Astrocyte (in vitro differentiated cells and primary cell): ENCODE results near the gene HTR4. TPM values are rescaled to one million over a fixed set of nuclear protein-coding genes. Genes with fewer than 3 reads are reported as not detected.

Source experiments
- DNase-seq: peaks from one replicate; pipeline ENCODE4 v3.0.0-alpha.2; 2010; ENCODE audit warnings: low read depth
- FAIRE-seq: peaks from 2 replicates; lab custom pipeline; 2011; peaks lifted over from hg19 to GRCh38; lab: Jason Lieb, UNC
- H2AFZ ChIP-seq: 2 replicates; pipeline ENCODE4 v1.6.0; 2012; ENCODE audit warnings: low read depth, low read length, inconsistent platforms
- H3K27ac ChIP-seq: 2 replicates; pipeline ENCODE4 v1.5.1; 2011; ENCODE audit warnings: low read depth, low read length, inconsistent platforms
- H3K27me3 ChIP-seq: 2 replicates; pipeline ENCODE4 v1.6.0; 2011; ENCODE audit warnings: low read length, inconsistent platforms; ENCODE audit not compliant: insufficient read depth
- H3K36me3 ChIP-seq: 2 replicates; pipeline ENCODE4 v1.5.1; 2011; ENCODE audit warnings: low read length, inconsistent platforms; ENCODE audit not compliant: insufficient read depth
- H3K4me1 ChIP-seq: 2 replicates; pipeline ENCODE4 v1.5.1; 2011; ENCODE audit warnings: low read length, inconsistent platforms; ENCODE audit not compliant: insufficient read depth
- H3K4me2 ChIP-seq: 2 replicates; pipeline ENCODE4 v1.6.0; 2012; ENCODE audit warnings: low read length, inconsistent platforms
- H3K4me3 ChIP-seq: 2 replicates; pipeline ENCODE4 v1.5.1; 2011; ENCODE audit warnings: low read depth, mild to moderate bottlenecking, low read length, inconsistent platforms; ENCODE audit not compliant: insufficient read depth
- H3K79me2 ChIP-seq: 2 replicates; pipeline ENCODE4 v1.6.0; 2012; ENCODE audit warnings: mild to moderate bottlenecking, low read length, inconsistent platforms; ENCODE audit not compliant: insufficient read depth
- H3K9ac ChIP-seq: 2 replicates; pipeline ENCODE4 v1.6.0; 2012; ENCODE audit warnings: mild to moderate bottlenecking, low read length, inconsistent platforms
- H3K9me3 ChIP-seq: 2 replicates; pipeline ENCODE4 v1.5.1; 2012; ENCODE audit warnings: low read depth, mild to moderate bottlenecking, low read length, inconsistent platforms; ENCODE audit not compliant: insufficient read depth
- H4K20me1 ChIP-seq: 2 replicates; pipeline ENCODE4 v1.6.0; 2012; ENCODE audit warnings: low read length, inconsistent platforms; ENCODE audit not compliant: insufficient read depth
- H3K27ac Mint-ChIP-seq: one replicate; pipeline ENCODE4 v1.8.0; 2021; ENCODE audit warnings: mild to moderate bottlenecking, mixed read lengths; ENCODE audit not compliant: unreplicated experiment
- H3K27me3 Mint-ChIP-seq: one replicate; pipeline ENCODE4 v1.8.0; 2021; ENCODE audit warnings: low read depth, mixed read lengths; ENCODE audit not compliant: unreplicated experiment
- H3K36me3 Mint-ChIP-seq: one replicate; pipeline ENCODE4 v1.8.0; 2021; ENCODE audit warnings: low read depth, mixed read lengths; ENCODE audit not compliant: unreplicated experiment
- H3K4me1 Mint-ChIP-seq: one replicate; pipeline ENCODE4 v1.8.0; 2021; ENCODE audit warnings: low read depth, mixed read lengths; ENCODE audit not compliant: unreplicated experiment
- H3K4me3 Mint-ChIP-seq: one replicate; pipeline ENCODE4 v1.8.0; 2021; ENCODE audit warnings: mild to moderate bottlenecking, moderate library complexity, mixed read lengths; ENCODE audit not compliant: unreplicated experiment
- H3K9me3 Mint-ChIP-seq: one replicate; pipeline ENCODE4 v1.8.0; 2021; ENCODE audit warnings: mild to moderate bottlenecking, mixed read lengths; ENCODE audit not compliant: unreplicated experiment
- CTCF ChIP-seq: IDR thresholded peaks from 2 replicates; pipeline ENCODE4 v1.5.1; 2011; ENCODE audit warnings: low read depth, mild to moderate bottlenecking, inconsistent platforms, low read length, moderate library complexity; ENCODE audit not compliant: insufficient read depth
- EZH2 ChIP-seq: IDR thresholded peaks from 2 replicates; pipeline ENCODE4 v1.6.1; 2012; ENCODE audit warnings: mild to moderate bottlenecking, low read length, inconsistent platforms; ENCODE audit not compliant: insufficient read depth
- total RNA-seq: library from RNA; stranded (reverse); gene quantifications from 2 replicates; pipeline ENCODE4 v1.2.1, GENCODE V29; 2021

HTR4 gene
- total RNA-seq, 1 donor from 2014 or later, result not detected

GRCh38 chr5:148635321-148636083, 18.8 kb downstream of the HTR4 start:
- FAIRE-seq (no peak), DNase-seq (no peak)
- Histone ChIP-seq H3K4me3 (no peak overlapping the region), H4K20me1 (no peaks in the 10 kb centered on the region), H3K27me3 (no peaks in the 10 kb centered on the region), H3K9me3 (no peaks in the 10 kb centered on the region), H3K4me1 (no peaks in the 10 kb centered on the region), H3K9ac (no peak overlapping the region), H2AFZ (no peak overlapping the region), H3K4me2 (no peak overlapping the region), H3K36me3 (no peaks in the 10 kb centered on the region), H3K79me2 (no peaks in the 10 kb centered on the region), H3K27ac (no peak overlapping the region)
- Mint-ChIP-seq H3K4me3 (no peak overlapping the region), H3K27ac (no peak overlapping the region), H3K36me3 (no peaks in the 10 kb centered on the region), H3K27me3 (no peaks in the 10 kb centered on the region), H3K9me3 (no peaks in the 10 kb centered on the region), H3K4me1 (peaks cover 22% of the 10 kb centered on the region)
- no peak for TF ChIP-seq CTCF
- TF ChIP-seq EZH2, result no peak

- FAIRE-seq (no peak), DNase-seq (no peak)
- Mint-ChIP-seq H3K9me3 (no peaks in the 10 kb centered on the region), H3K4me1 (peaks cover 22% of the 10 kb centered on the region), H3K27me3 (no peaks in the 10 kb centered on the region), H3K36me3 (no peaks in the 10 kb centered on the region), H3K27ac (no peak overlapping the region), H3K4me3 (no peak overlapping the region)
- no peak overlapping the region for H2AFZ ChIP-seq
- no peaks in the 10 kb centered on the region for H3K27me3 ChIP-seq
- no peaks in the 10 kb centered on the region for H3K4me1 ChIP-seq
- H3K4me2 ChIP-seq, result no peak overlapping the region
- no peaks in the 10 kb centered on the region for H4K20me1 ChIP-seq
- no peaks in the 10 kb centered on the region for H3K79me2 ChIP-seq
- TF ChIP-seq CTCF (no peak), EZH2 (no peak)
- H3K27ac ChIP-seq, result no peak overlapping the region
- no peaks in the 10 kb centered on the region for H3K9me3 ChIP-seq
- no peaks in the 10 kb centered on the region for H3K36me3 ChIP-seq
- H3K9ac ChIP-seq, result no peak overlapping the region
- no peak overlapping the region for H3K4me3 ChIP-seq
These were observed 21.3 kb downstream of the HTR4 start for GRCh38 chr5:148633067-148633377.
